Thymus (tissue), 11 donors: ENCODE data around the gene TRIO. TPM values are rescaled to one million over a fixed set of nuclear protein-coding genes. Genes with fewer than 3 reads are reported as not detected.

Experiments used
- DNase-seq, 9 donors: peaks; one replicate each; pipeline ENCODE4 v3.0.0-alpha.2; 2013; ENCODE audit warnings: low spot score in 9 of 9, low read depth in 6 of 9, missing footprints in 1 of 9
- H3K27ac ChIP-seq, 2 donors: one replicate each; pipeline ENCODE4 v1.5.1; 2013; ENCODE audit warnings: control low read depth in 1 of 2, low read depth in 1 of 2, low read length in 1 of 2, mild to moderate bottlenecking in 1 of 2, moderate library complexity in 1 of 2
- H3K27me3 ChIP-seq, 2 donors: one replicate each; pipeline ENCODE4 v1.5.1; 2013; ENCODE audit warnings: low read length in 1 of 2; ENCODE audit not compliant: control insufficient read depth in 2 of 2, insufficient read depth in 1 of 2
- H3K36me3 ChIP-seq, 2 donors: one replicate each; pipeline ENCODE4 v1.5.1; 2013; ENCODE audit warnings: low read length in 1 of 2, mild to moderate bottlenecking in 1 of 2, moderate library complexity in 1 of 2; ENCODE audit not compliant: control insufficient read depth in 2 of 2, insufficient read depth in 2 of 2
- H3K4me1 ChIP-seq, 2 donors: one replicate each; pipeline ENCODE4 v1.5.1; 2013; ENCODE audit warnings: low read length in 2 of 2; ENCODE audit not compliant: control insufficient read depth in 2 of 2, insufficient read depth in 2 of 2
- H3K4me3 ChIP-seq, 2 donors: one replicate each; pipeline ENCODE4 v1.5.1; 2013; ENCODE audit warnings: low read length in 2 of 2, control low read depth in 1 of 2, mild to moderate bottlenecking in 1 of 2
- H3K9me3 ChIP-seq, 2 donors: one replicate each; pipeline ENCODE4 v1.5.1; 2013; ENCODE audit warnings: low read length in 1 of 2, mild to moderate bottlenecking in 1 of 2; ENCODE audit not compliant: control insufficient read depth in 2 of 2, insufficient read depth in 1 of 2
- WGBS: extraction: QIAGEN DNeasy Blood & Tissue Kit; methylation state at CpG from one replicate; pipeline ENCODE4 v1.1.7; 2013; 5-methylcytosine and 5-hydroxymethylcytosine counted together
- polyA plus RNA-seq: library from polyadenylated mRNA; stranded (reverse); fragments of 200-250 nt; gene quantifications from one replicate; pipeline ENCODE4 v1.2.3, GENCODE V29; 2013
- total RNA-seq: library from RNA; stranded (reverse); fragments of 120-200 nt; gene quantifications from one replicate; pipeline ENCODE4 v1.2.4, GENCODE V29; 2013
- donor health status: healthy.

TRIO gene
- total and polyA plus RNA-seq, 2 donors: 26.9 to 52.1 TPM

GRCh38 chr5:14148890-14149671 is 5.9 kb downstream of the TRIO start:
- Histone ChIP-seq H3K27me3 (peaks cover 9 to 11% of the 10 kb centered on the region in 2 donors), H3K9me3 (no peaks in the 10 kb centered on the region), H3K27ac (no peak overlapping the region), H3K4me3 (no peak overlapping the region), H3K36me3 (no peaks in the 10 kb centered on the region), H3K4me1 (peaks cover 5 to 44% of the 10 kb centered on the region in 2 donors)
- 90% methylated on average over 15 of the region's 15 CpGs for WGBS
- DNase-seq: no peak

GRCh38 chr5:14149672-14150274 is 6.6 kb downstream of the TRIO start:
- Histone ChIP-seq H3K9me3 (no peaks in the 10 kb centered on the region), H3K4me1 (peaks cover 0 to 46% of the 10 kb centered on the region in 2 donors), H3K27me3 (peaks cover 7 to 8% of the 10 kb centered on the region in 2 donors), H3K27ac (no peak overlapping the region), H3K36me3 (no peaks in the 10 kb centered on the region), H3K4me3 (no peak overlapping the region)
- no peak for DNase-seq
- WGBS: 95% methylated on average over 3 of the region's 3 CpGs

- WGBS: 96% methylated on average over 3 of the region's 3 CpGs
- Histone ChIP-seq H3K27ac (no peak overlapping the region), H3K9me3 (no peaks in the 10 kb centered on the region), H3K36me3 (no peaks in the 10 kb centered on the region), H3K27me3 (no peaks in the 10 kb centered on the region), H3K4me3 (no peak overlapping the region), H3K4me1 (peaks cover 0 to 32% of the 10 kb centered on the region in 2 donors)
- no peak for DNase-seq
Measured at GRCh38 chr5:14151416-14151815, 8.3 kb downstream of the TRIO start.

GRCh38 chr5:14153071-14153864 is 10.1 kb downstream of the TRIO start:
- Histone ChIP-seq H3K9me3 (no peaks in the 10 kb centered on the region), H3K27me3 (no peaks in the 10 kb centered on the region), H3K27ac (no peak overlapping the region), H3K4me1 (peaks cover 0 to 28% of the 10 kb centered on the region in 2 donors), H3K36me3 (no peaks in the 10 kb centered on the region), H3K4me3 (no peak overlapping the region)
- DNase-seq: no peak
- 98% methylated on average over 6 of the region's 6 CpGs for WGBS

- Histone ChIP-seq H3K27ac (peak overlapping the region in 1 of 2 donors; percentile 21), H3K4me3 (no peak overlapping the region)
- 38% methylated on average over 14 of the region's 14 CpGs for WGBS
Measured at GRCh38 chr5:14153932-14154731, 11.0 kb downstream of the TRIO start.

GRCh38 chr5:14155075-14155474 is 11.9 kb downstream of the TRIO start:
- Histone ChIP-seq H3K4me3 (no peak overlapping the region), H3K27me3 (no peaks in the 10 kb centered on the region), H3K27ac (no peak overlapping the region), H3K36me3 (no peaks in the 10 kb centered on the region), H3K9me3 (no peaks in the 10 kb centered on the region), H3K4me1 (peaks cover 0 to 15% of the 10 kb centered on the region in 2 donors)
- no peak for DNase-seq
- 63% methylated on average over 1 of the region's 1 CpG for WGBS

More at GRCh38 chr5:14153932-14154731, 11.0 kb downstream of the TRIO start:
- H3K9me3 ChIP-seq: no peaks in the 10 kb centered on the region
- no peaks in the 10 kb centered on the region for H3K36me3 ChIP-seq
- H3K4me1 ChIP-seq: peaks cover 0 to 24% of the 10 kb centered on the region in 2 donors
- H3K27me3 ChIP-seq: no peaks in the 10 kb centered on the region
- no peak for DNase-seq

GRCh38 chr5:14155739-14156138 is 12.6 kb downstream of the TRIO start:
- no peak overlapping the region for H3K4me3 ChIP-seq
- no peak overlapping the region for H3K27ac ChIP-seq
- no peaks in the 10 kb centered on the region for H3K9me3 ChIP-seq
- DNase-seq: no peak
- H3K36me3 ChIP-seq: no peaks in the 10 kb centered on the region
- 100% methylated on average over 1 of the region's 1 CpG for WGBS
- H3K4me1 ChIP-seq: peaks cover 0 to 15% of the 10 kb centered on the region in 2 donors
- no peaks in the 10 kb centered on the region for H3K27me3 ChIP-seq

- Histone ChIP-seq H3K4me1 (peaks cover 0 to 15% of the 10 kb centered on the region in 2 donors), H3K27ac (no peak overlapping the region)
- WGBS: 87% methylated on average over 6 of the region's 6 CpGs
Measured at GRCh38 chr5:14156290-14156649, 13.1 kb downstream of the TRIO start.

More at GRCh38 chr5:14156290-14156649, 13.1 kb downstream of the TRIO start:
- no peaks in the 10 kb centered on the region for H3K27me3 ChIP-seq
- no peaks in the 10 kb centered on the region for H3K36me3 ChIP-seq
- no peak for DNase-seq
- no peak overlapping the region for H3K4me3 ChIP-seq
- H3K9me3 ChIP-seq: no peaks in the 10 kb centered on the region
